ENCODE measurements around the gene NOP10.

Gene NOP10

GRCh38 chr15:34364041-34364440, 21.1 kb upstream of the NOP10 start:
- H3K27me3 ChIP-seq (ENCODE audit: insufficient read depth, low read length) = no peaks in the 10 kb centered on the region
- H3K36me3 ChIP-seq (ENCODE audit: insufficient read depth, low read length) = peaks cover 6% of the 10 kb centered on the region; the same call in 1 of the 2 replicates
- H4K20me1 ChIP-seq (ENCODE audit: insufficient read depth, low read length) = no peaks in the 10 kb centered on the region
- H3K4me1 ChIP-seq (ENCODE audit: insufficient read depth, low read length, severe bottlenecking) = peaks cover 19% of the 10 kb centered on the region
- H2AFZ ChIP-seq (ENCODE audit: low read length) = no peak overlapping the region
- H3K27ac ChIP-seq (ENCODE audit: low read depth, low read length, poor library complexity, severe bottlenecking) = no peak overlapping the region
- no peak overlapping the region for H3K9ac ChIP-seq (ENCODE audit: low read length)
- no peaks in the 10 kb centered on the region for H3K9me2 ChIP-seq (ENCODE audit: low read depth, low read length)
- H3K4me3 ChIP-seq (ENCODE audit: low read depth, low read length, poor library complexity, severe bottlenecking) = no peak overlapping the region
- H3F3A ChIP-seq (ENCODE audit: insufficient read depth, low read length) = no peaks in the 10 kb centered on the region
- H3K79me2 ChIP-seq (ENCODE audit: insufficient read depth, low read length) = no peaks in the 10 kb centered on the region
- no peak overlapping the region for H3K4me2 ChIP-seq (ENCODE audit: low read length)
- TF ChIP-seq CTCF (IDR thresholded peaks at IDR 0.05; ENCODE audit: low read length) = no peak
- no peak for TF ChIP-seq EZH2 (IDR thresholded peaks at IDR 0.05; ENCODE audit: borderline replicate concordance, low read length)
- H3K9me3 ChIP-seq (ENCODE audit: low read length) = no peaks in the 10 kb centered on the region

GRCh38 chr15:34362047-34362773, 19.3 kb upstream of the NOP10 start:
- no peak overlapping the region for H3K4me3 ChIP-seq (ENCODE audit: low read depth, low read length, poor library complexity, severe bottlenecking)
- no peak overlapping the region for H2AFZ ChIP-seq (ENCODE audit: low read length)
- no peak overlapping the region for H3K4me2 ChIP-seq (ENCODE audit: low read length)
- no peaks in the 10 kb centered on the region for H3K9me3 ChIP-seq (ENCODE audit: low read length)
- H3F3A ChIP-seq (ENCODE audit: insufficient read depth, low read length) = no peaks in the 10 kb centered on the region
- no peaks in the 10 kb centered on the region for H4K20me1 ChIP-seq (ENCODE audit: insufficient read depth, low read length)
- H3K4me1 ChIP-seq (ENCODE audit: insufficient read depth, low read length, severe bottlenecking) = peaks cover 9% of the 10 kb centered on the region
- H3K36me3 ChIP-seq (ENCODE audit: insufficient read depth, low read length) = peaks cover 14% of the 10 kb centered on the region; the same call in 1 of the 2 replicates
- H3K9me2 ChIP-seq (ENCODE audit: low read depth, low read length) = no peaks in the 10 kb centered on the region
- no peaks in the 10 kb centered on the region for H3K79me2 ChIP-seq (ENCODE audit: insufficient read depth, low read length)
- H3K27me3 ChIP-seq (ENCODE audit: insufficient read depth, low read length) = no peaks in the 10 kb centered on the region
- no peak overlapping the region for H3K9ac ChIP-seq (ENCODE audit: low read length)
- H3K27ac ChIP-seq (ENCODE audit: low read depth, low read length, poor library complexity, severe bottlenecking) = no peak overlapping the region
- no peak for TF ChIP-seq EZH2 (IDR thresholded peaks at IDR 0.05; ENCODE audit: borderline replicate concordance, low read length)
- no peak for TF ChIP-seq CTCF (IDR thresholded peaks at IDR 0.05; ENCODE audit: low read length)

- Histone ChIP-seq H3K4me3 (ENCODE audit: low read depth, low read length, poor library complexity, severe bottlenecking) (no peak overlapping the region), H3K4me2 (ENCODE audit: low read length) (no peak overlapping the region), H3F3A (ENCODE audit: insufficient read depth, low read length) (no peaks in the 10 kb centered on the region), H3K9me3 (ENCODE audit: low read length) (no peaks in the 10 kb centered on the region), H4K20me1 (ENCODE audit: insufficient read depth, low read length) (no peaks in the 10 kb centered on the region), H3K36me3 (ENCODE audit: insufficient read depth, low read length) (peaks cover 14% of the 10 kb centered on the region; the same call in 1 of the 2 replicates), H3K9me2 (ENCODE audit: low read depth, low read length) (no peaks in the 10 kb centered on the region), H3K79me2 (ENCODE audit: insufficient read depth, low read length) (no peaks in the 10 kb centered on the region), H3K27ac (ENCODE audit: low read depth, low read length, poor library complexity, severe bottlenecking) (no peak overlapping the region), H2AFZ (ENCODE audit: low read length) (no peak overlapping the region), H3K9ac (ENCODE audit: low read length) (no peak overlapping the region), H3K4me1 (ENCODE audit: insufficient read depth, low read length, severe bottlenecking) (peaks cover 9% of the 10 kb centered on the region), H3K27me3 (ENCODE audit: insufficient read depth, low read length) (no peaks in the 10 kb centered on the region)
- TF ChIP-seq CTCF (IDR thresholded peaks at IDR 0.05; ENCODE audit: low read length) = no peak
- TF ChIP-seq EZH2 (IDR thresholded peaks at IDR 0.05; ENCODE audit: borderline replicate concordance, low read length) = no peak
Measured at GRCh38 chr15:34361278-34361677, 18.3 kb upstream of the NOP10 start.
